ENCODE data around the gene TNFRSF8.

The TNFRSF8 gene

GRCh38 chr1:12142891-12143630 is 80.0 kb downstream of the TNFRSF8 start:
- no peak for DNase-seq

- DNase-seq, result peak; percentile 90
Measured at GRCh38 chr1:12143631-12144155, 80.6 kb downstream of the TNFRSF8 start.

GRCh38 chr1:12144236-12144635 is 81.1 kb downstream of the TNFRSF8 start:
- DNase-seq, result no peak

- DNase-seq, result no peak
Measured at GRCh38 chr1:12144969-12145368, 81.9 kb downstream of the TNFRSF8 start.

GRCh38 chr1:12145616-12146342 is 82.7 kb downstream of the TNFRSF8 start:
- DNase-seq, result no peak

- no peak for DNase-seq
Measured at GRCh38 chr1:12146343-12147112, 83.4 kb downstream of the TNFRSF8 start.

GRCh38 chr1:12147201-12147701 is 84.1 kb downstream of the TNFRSF8 start:
- DNase-seq, result no peak

GRCh38 chr1:12148160-12148957 is 85.3 kb downstream of the TNFRSF8 start:
- no peak for DNase-seq

GRCh38 chr1:12148958-12149790 is 86.1 kb downstream of the TNFRSF8 start:
- peak; percentile 20 for DNase-seq

GRCh38 chr1:12149791-12150175 is 86.7 kb downstream of the TNFRSF8 start:
- DNase-seq, result no peak

GRCh38 chr1:12150456-12151200 is 87.5 kb downstream of the TNFRSF8 start:
- DNase-seq, result no peak

- no peak for DNase-seq
Measured at GRCh38 chr1:12151465-12151864, 88.4 kb downstream of the TNFRSF8 start.

- DNase-seq, result no peak
Measured at GRCh38 chr1:12152113-12152891, 89.2 kb downstream of the TNFRSF8 start.

GRCh38 chr1:12153181-12153785 is 90.2 kb downstream of the TNFRSF8 start:
- DNase-seq, result peak; percentile 94

GRCh38 chr1:12155328-12155727 is 92.2 kb downstream of the TNFRSF8 start:
- DNase-seq, result no peak

GRCh38 chr1:12157366-12158231 is 94.5 kb downstream of the TNFRSF8 start:
- DNase-seq, result no peak

GRCh38 chr1:12158357-12159092 is 95.4 kb downstream of the TNFRSF8 start:
- DNase-seq, result no peak

All from fibroblast of skin of scalp (primary cell).